Neural cell (in vitro differentiated cells): ENCODE data around the gene GPR17. TPM values are rescaled to one million over a fixed set of nuclear protein-coding genes. Genes with fewer than 3 reads are reported as not detected.

Source experiments
- H2AFZ ChIP-seq: fragments of 200-600, 300-800 bp; sonication (generic), shearing (Covaris generic); 2 replicates; pipeline ENCODE4 v1.6.0; 2014; ENCODE audit warnings: low read depth, mild to moderate bottlenecking, antibody characterized with exemption, low read length, moderate library complexity
- H3F3A ChIP-seq: fragments of 200-600 bp; shearing (Covaris generic); 2 replicates; pipeline ENCODE4 v1.6.1; 2016; ENCODE audit warnings: mild to moderate bottlenecking, moderate library complexity, mixed read lengths, antibody characterized with exemption, low read length; ENCODE audit not compliant: insufficient read depth, poor library complexity, severe bottlenecking
- H3K27ac ChIP-seq: fragments of 200-600, 300-800 bp; sonication (generic), shearing (Covaris generic); 2 replicates; pipeline ENCODE4 v1.5.1; 2014; ENCODE audit warnings: mild to moderate bottlenecking, low read length, moderate library complexity
- H3K27me3 ChIP-seq: fragments of 300-800, 200-600 bp; sonication (generic), shearing (Covaris generic); 2 replicates; pipeline ENCODE4 v1.6.0; 2014; ENCODE audit warnings: mild to moderate bottlenecking, low read depth, low read length, moderate library complexity; ENCODE audit not compliant: insufficient read depth
- H3K36me3 ChIP-seq: fragments of 300-800, 200-600 bp; sonication (generic), shearing (Covaris generic); 2 replicates; pipeline ENCODE4 v1.5.1; 2014; ENCODE audit warnings: mild to moderate bottlenecking, antibody characterized with exemption, low read length, moderate library complexity; ENCODE audit not compliant: insufficient read depth
- H3K4me2 ChIP-seq: fragments of 300-800, 200-600 bp; sonication (generic), shearing (Covaris generic); 2 replicates; pipeline ENCODE4 v1.6.0; 2014; ENCODE audit warnings: mild to moderate bottlenecking, low read length
- H3K4me3 ChIP-seq: fragments of 300-800, 200-600 bp; sonication (generic), shearing (Covaris generic); 2 replicates; pipeline ENCODE4 v1.5.1; 2014; ENCODE audit warnings: mild to moderate bottlenecking, low read length, moderate library complexity
- H3K79me2 ChIP-seq: fragments of 200-600 bp; shearing (Covaris generic); replicated peaks from 2 replicates; pipeline ENCODE4 v1.6.0; 2014; ENCODE audit warnings: mild to moderate bottlenecking, low read length, moderate library complexity; ENCODE audit not compliant: insufficient read depth
- H3K9ac ChIP-seq: fragments of 300-800, 200-600 bp; sonication (generic), shearing (Covaris generic); 2 replicates; pipeline ENCODE4 v1.6.1; 2016; ENCODE audit warnings: mild to moderate bottlenecking, low read length, mixed read lengths
- H3K9me2 ChIP-seq: fragments of 200-600 bp; shearing (Covaris generic); 2 replicates; pipeline ENCODE4 v1.6.1; 2016; ENCODE audit warnings: mild to moderate bottlenecking, low read length, mixed read lengths; ENCODE audit not compliant: insufficient read depth
- H3K9me3 ChIP-seq: fragments of 200-600, 300-800 bp; sonication (generic), shearing (Covaris generic); 2 replicates; pipeline ENCODE4 v1.6.1; 2016; ENCODE audit warnings: mild to moderate bottlenecking, mixed run types, low read length, moderate library complexity, mixed read lengths
- H4K20me1 ChIP-seq: fragments of 200-600 bp; shearing (Covaris generic); 2 replicates; pipeline ENCODE4 v1.6.1; 2016; ENCODE audit warnings: mild to moderate bottlenecking, mixed run types; ENCODE audit not compliant: insufficient read depth
- EP300 ChIP-seq: fragments of 450-650 bp; conservative IDR thresholded peaks from 2 replicates; pipeline ENCODE4 v1.6.1; 2014; ENCODE audit warnings: antibody characterized with exemption, mild to moderate bottlenecking, moderate library complexity; ENCODE audit not compliant: poor library complexity, severe bottlenecking
- EZH2 ChIP-seq: fragments of 200-600, 300-800 bp; shearing (Covaris generic), sonication (generic); IDR thresholded peaks from 2 replicates; pipeline ENCODE4 v1.6.1; 2014; ENCODE audit warnings: antibody characterized with exemption, low read length, borderline replicate concordance, mild to moderate bottlenecking; ENCODE audit not compliant: insufficient read depth, poor library complexity, severe bottlenecking
- MXI1 ChIP-seq: fragments of 450-650 bp; conservative IDR thresholded peaks from 2 replicates; pipeline ENCODE4 v1.6.1; 2014; ENCODE audit warnings: antibody characterized with exemption, mild to moderate bottlenecking; ENCODE audit not compliant: poor library complexity, severe bottlenecking
- POLR2AphosphoS5 ChIP-seq: IDR thresholded peaks from 2 replicates; pipeline ENCODE4 v1.6.1; 2012
- RAD21 ChIP-seq: fragments of 450-650 bp; conservative IDR thresholded peaks from 2 replicates; pipeline ENCODE4 v1.6.1; 2014; ENCODE audit warnings: antibody characterized with exemption, mild to moderate bottlenecking, moderate library complexity
- SMC3 ChIP-seq: fragments of 450-650 bp; conservative IDR thresholded peaks from 2 replicates; pipeline ENCODE4 v1.6.1; 2014; ENCODE audit warnings: antibody characterized with exemption, mild to moderate bottlenecking, moderate library complexity; ENCODE audit not compliant: poor library complexity
- TAF1 ChIP-seq: IDR thresholded peaks from 2 replicates; pipeline ENCODE4 v1.6.1; 2012; ENCODE audit warnings: low read depth
- polyA plus RNA-seq: library from polyadenylated mRNA; depleted of rRNA; stranded (reverse); fragments of >200 nt; gene quantifications from 2 replicates; pipeline ENCODE4 v1.2.3, GENCODE V29; 2014
- TF ChIP-seq, protein P1 (sequence below): IDR thresholded peaks from 2 replicates; pipeline ENCODE4 v1.6.1; 2012; ENCODE audit warnings: borderline replicate concordance
- TF ChIP-seq, protein P2 (sequence below): fragments of 450-650 bp; IDR thresholded peaks from 2 replicates; pipeline ENCODE4 v1.5.1; 2014; ENCODE audit warnings: antibody characterized with exemption, mild to moderate bottlenecking, moderate library complexity; ENCODE audit not compliant: poor library complexity, severe bottlenecking

Gene GPR17
- polyA plus RNA-seq, 1 donor from 2014 or later = not detected

DNA sequence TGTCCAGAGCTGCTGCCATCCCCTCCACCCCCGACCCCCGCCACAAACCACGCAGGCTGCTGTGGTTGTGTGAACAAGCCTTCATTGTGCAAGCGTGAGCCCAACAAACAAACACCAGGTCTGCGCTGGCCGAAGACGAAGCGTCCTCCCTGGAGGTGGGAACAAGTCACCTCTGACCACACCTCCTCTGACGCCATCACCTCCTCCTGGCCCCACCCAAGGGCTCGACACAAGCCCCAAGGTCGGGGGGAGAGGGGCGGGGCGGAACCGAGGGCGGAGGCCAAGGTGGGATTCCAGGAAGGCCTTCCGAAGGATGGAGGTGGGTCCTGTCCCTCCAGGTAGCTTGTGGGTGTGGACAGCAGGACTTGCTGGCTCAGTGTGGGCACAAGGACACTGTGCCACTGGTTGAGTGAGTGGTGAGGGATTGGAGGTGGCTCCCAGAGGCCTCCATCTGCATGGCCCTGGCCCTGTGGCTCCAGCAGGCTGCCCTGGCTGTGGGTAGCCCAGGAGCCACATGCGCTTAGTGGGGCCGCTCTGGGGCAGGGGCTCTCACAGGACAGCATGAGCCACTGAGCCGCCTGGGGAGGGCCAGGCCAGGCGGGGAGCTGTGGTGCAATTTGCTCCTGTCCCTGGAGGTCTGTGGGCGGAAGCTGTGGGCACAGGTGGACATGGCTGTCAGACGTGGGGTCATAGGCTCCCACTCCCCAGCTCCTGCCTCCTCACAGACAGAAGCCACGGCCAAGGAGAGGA, 7.4 kb upstream of the GPR17 start:
- Histone ChIP-seq H3K4me3 (no peak overlapping the region), H3K9me2 (no peaks in the 10 kb centered on the region), H3K4me2 (no peak overlapping the region), H2AFZ (no peak overlapping the region), H3K27me3 (no peaks in the 10 kb centered on the region), H3K9me3 (no peaks in the 10 kb centered on the region), H3K36me3 (no peaks in the 10 kb centered on the region), H3K9ac (no peak overlapping the region), H4K20me1 (no peaks in the 10 kb centered on the region), H3F3A (no peaks in the 10 kb centered on the region), H3K27ac (no peak overlapping the region), H3K79me2 (no peaks in the 10 kb centered on the region)
- TF ChIP-seq MXI1 = no peak
- no peak for TF ChIP-seq EP300
- no peak for TF ChIP-seq TAF1
- TF ChIP-seq EZH2 = no peak
- no peak for TF ChIP-seq RAD21
- no peak for TF ChIP-seq SMC3
- TF ChIP-seq, protein P1, sequence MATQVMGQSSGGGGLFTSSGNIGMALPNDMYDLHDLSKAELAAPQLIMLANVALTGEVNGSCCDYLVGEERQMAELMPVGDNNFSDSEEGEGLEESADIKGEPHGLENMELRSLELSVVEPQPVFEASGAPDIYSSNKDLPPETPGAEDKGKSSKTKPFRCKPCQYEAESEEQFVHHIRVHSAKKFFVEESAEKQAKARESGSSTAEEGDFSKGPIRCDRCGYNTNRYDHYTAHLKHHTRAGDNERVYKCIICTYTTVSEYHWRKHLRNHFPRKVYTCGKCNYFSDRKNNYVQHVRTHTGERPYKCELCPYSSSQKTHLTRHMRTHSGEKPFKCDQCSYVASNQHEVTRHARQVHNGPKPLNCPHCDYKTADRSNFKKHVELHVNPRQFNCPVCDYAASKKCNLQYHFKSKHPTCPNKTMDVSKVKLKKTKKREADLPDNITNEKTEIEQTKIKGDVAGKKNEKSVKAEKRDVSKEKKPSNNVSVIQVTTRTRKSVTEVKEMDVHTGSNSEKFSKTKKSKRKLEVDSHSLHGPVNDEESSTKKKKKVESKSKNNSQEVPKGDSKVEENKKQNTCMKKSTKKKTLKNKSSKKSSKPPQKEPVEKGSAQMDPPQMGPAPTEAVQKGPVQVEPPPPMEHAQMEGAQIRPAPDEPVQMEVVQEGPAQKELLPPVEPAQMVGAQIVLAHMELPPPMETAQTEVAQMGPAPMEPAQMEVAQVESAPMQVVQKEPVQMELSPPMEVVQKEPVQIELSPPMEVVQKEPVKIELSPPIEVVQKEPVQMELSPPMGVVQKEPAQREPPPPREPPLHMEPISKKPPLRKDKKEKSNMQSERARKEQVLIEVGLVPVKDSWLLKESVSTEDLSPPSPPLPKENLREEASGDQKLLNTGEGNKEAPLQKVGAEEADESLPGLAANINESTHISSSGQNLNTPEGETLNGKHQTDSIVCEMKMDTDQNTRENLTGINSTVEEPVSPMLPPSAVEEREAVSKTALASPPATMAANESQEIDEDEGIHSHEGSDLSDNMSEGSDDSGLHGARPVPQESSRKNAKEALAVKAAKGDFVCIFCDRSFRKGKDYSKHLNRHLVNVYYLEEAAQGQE = no peak
- TF ChIP-seq, protein P2, sequence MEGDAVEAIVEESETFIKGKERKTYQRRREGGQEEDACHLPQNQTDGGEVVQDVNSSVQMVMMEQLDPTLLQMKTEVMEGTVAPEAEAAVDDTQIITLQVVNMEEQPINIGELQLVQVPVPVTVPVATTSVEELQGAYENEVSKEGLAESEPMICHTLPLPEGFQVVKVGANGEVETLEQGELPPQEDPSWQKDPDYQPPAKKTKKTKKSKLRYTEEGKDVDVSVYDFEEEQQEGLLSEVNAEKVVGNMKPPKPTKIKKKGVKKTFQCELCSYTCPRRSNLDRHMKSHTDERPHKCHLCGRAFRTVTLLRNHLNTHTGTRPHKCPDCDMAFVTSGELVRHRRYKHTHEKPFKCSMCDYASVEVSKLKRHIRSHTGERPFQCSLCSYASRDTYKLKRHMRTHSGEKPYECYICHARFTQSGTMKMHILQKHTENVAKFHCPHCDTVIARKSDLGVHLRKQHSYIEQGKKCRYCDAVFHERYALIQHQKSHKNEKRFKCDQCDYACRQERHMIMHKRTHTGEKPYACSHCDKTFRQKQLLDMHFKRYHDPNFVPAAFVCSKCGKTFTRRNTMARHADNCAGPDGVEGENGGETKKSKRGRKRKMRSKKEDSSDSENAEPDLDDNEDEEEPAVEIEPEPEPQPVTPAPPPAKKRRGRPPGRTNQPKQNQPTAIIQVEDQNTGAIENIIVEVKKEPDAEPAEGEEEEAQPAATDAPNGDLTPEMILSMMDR = no peak
- TF ChIP-seq POLR2AphosphoS5 = no peak

DNA sequence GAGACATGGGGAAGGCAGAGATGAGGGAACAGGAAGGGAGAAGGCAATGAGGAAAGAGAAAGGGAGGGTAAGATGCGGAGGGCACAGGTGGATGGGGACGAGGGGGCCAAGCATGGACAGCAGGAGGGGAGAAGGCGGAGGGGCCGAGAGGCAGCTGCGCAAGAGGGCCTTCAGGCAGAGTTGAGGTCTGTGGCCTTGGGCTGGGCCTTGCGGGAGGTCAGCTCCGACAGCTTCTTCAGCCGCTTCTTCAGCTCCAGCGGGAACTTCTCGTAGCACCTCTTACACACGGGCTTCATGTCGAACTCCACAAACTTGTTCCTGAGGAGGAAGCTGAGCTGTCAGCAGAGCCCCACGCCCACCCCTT, 6.9 kb upstream of the GPR17 start:
- Histone ChIP-seq H3K4me3 (no peak overlapping the region), H4K20me1 (no peaks in the 10 kb centered on the region), H3K4me2 (no peak overlapping the region), H3K27ac (no peak overlapping the region), H3K9ac (no peak overlapping the region), H3K27me3 (no peaks in the 10 kb centered on the region), H3K79me2 (no peaks in the 10 kb centered on the region), H3K9me2 (no peaks in the 10 kb centered on the region), H3K36me3 (no peaks in the 10 kb centered on the region), H3F3A (no peaks in the 10 kb centered on the region), H3K9me3 (no peaks in the 10 kb centered on the region), H2AFZ (no peak overlapping the region)
- TF ChIP-seq MXI1 (no peak), TAF1 (no peak), POLR2AphosphoS5 (no peak), SMC3 (no peak), EP300 (no peak), EZH2 (no peak), RAD21 (no peak)
- TF ChIP-seq, protein P2 = no peak
- TF ChIP-seq, protein P1 = no peak
